HFFc6 (cell line): ENCODE results near the gene ELK4. TPM values are rescaled to one million over a fixed set of nuclear protein-coding genes. Genes with fewer than 3 reads are reported as not detected.

Source experiments
- DNase-seq: peaks from one replicate; pipeline ENCODE4 v3.0.0-alpha.2; 2018
- H3K27ac Mint-ChIP-seq: 2 replicates; pipeline ENCODE4 v1.8.0; 2020; ENCODE audit warnings: mild to moderate bottlenecking, mixed read lengths
- H3K27me3 Mint-ChIP-seq: 2 replicates; pipeline ENCODE4 v1.8.0; 2021; ENCODE audit warnings: mild to moderate bottlenecking, moderate library complexity, mixed read lengths; ENCODE audit not compliant: insufficient read depth
- H3K36me3 Mint-ChIP-seq: 2 replicates; pipeline ENCODE4 v1.8.0; 2021; ENCODE audit warnings: low read depth, mixed read lengths
- H3K4me1 Mint-ChIP-seq: 2 replicates; pipeline ENCODE4 v1.8.0; 2020; ENCODE audit warnings: low read depth, mixed read lengths
- H3K4me3 Mint-ChIP-seq: 2 replicates; pipeline ENCODE4 v1.8.0; 2020; ENCODE audit warnings: mild to moderate bottlenecking, moderate library complexity, mixed read lengths
- H3K9me3 Mint-ChIP-seq: 2 replicates; pipeline ENCODE4 v1.8.0; 2020; ENCODE audit warnings: mild to moderate bottlenecking, mixed read lengths
- total RNA-seq, 6 experiments: library from RNA; stranded (reverse); fragmentation: NEBNext Ultra II Directional; extraction: Animal tissue kit (Norgen Biotek cat#: 25700); gene quantifications; 2 replicates in 1 of 6; 3 replicates in 5 of 6; pipeline ENCODE4 v1.2.3, GENCODE V29; 2021
- TF ChIP-seq, protein P1 (sequence below): fragments of 200-600 bp; sonication (generic); IDR thresholded peaks from 2 replicates; pipeline ENCODE4 v1.5.0; 2021; ENCODE audit warnings: antibody characterized with exemption, mild to moderate bottlenecking

The ELK4 gene
- total RNA-seq, 6 experiments from 2014 or later: 32.9 to 37.6 (median 35.6) TPM

DNA sequence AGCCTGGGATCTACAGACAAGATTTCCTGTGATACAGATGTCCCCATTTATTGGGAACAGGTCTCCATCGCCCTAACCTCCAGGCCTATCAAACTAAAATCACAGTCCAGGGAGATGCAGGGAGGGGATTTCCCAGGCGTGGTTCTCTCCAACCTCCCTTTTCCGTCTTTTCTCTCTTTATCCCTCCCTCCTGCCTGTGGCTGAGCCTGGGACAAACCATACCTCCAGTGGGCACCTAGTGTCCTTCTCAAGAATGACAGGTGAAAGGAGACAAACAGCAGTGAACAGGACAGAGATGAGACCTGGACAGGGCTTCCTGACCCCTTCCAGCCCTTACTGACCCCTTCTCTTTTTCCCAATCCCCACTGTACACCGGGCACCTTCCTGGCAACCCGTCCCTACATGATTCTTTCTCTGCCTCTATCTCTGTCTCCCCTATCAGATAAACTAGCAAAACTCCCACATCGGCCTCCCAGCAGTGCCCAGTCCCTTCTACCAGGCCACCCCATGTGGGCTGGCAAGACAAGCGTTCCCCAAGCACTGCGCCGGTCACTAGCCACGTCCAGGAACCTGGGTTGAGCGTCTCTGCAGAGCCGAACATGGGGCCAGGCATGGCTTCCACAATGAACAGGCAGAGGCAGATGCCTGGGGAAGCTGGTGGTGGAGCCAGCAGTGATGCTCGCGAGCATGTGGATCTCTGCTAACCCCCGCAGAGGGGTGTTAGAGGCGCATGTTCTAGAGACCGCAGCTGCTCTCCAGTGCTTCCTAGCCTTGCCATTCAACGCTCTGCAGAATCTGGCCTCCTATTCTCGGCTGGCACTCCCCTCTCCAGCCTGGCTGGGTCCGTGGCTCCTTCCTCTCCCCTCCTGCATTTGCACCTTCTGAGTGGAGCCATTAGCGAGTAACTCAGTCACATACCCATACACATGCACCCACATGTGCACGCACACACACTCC is 54.7 kb downstream of the ELK4 start:
- Mint-ChIP-seq H3K27ac (no peak overlapping the region), H3K4me1 (peaks cover 10% of the 10 kb centered on the region), H3K36me3 (no peaks in the 10 kb centered on the region), H3K27me3 (peaks cover 51% of the 10 kb centered on the region), H3K9me3 (no peaks in the 10 kb centered on the region), H3K4me3 (no peak overlapping the region)
- TF ChIP-seq, protein P1, sequence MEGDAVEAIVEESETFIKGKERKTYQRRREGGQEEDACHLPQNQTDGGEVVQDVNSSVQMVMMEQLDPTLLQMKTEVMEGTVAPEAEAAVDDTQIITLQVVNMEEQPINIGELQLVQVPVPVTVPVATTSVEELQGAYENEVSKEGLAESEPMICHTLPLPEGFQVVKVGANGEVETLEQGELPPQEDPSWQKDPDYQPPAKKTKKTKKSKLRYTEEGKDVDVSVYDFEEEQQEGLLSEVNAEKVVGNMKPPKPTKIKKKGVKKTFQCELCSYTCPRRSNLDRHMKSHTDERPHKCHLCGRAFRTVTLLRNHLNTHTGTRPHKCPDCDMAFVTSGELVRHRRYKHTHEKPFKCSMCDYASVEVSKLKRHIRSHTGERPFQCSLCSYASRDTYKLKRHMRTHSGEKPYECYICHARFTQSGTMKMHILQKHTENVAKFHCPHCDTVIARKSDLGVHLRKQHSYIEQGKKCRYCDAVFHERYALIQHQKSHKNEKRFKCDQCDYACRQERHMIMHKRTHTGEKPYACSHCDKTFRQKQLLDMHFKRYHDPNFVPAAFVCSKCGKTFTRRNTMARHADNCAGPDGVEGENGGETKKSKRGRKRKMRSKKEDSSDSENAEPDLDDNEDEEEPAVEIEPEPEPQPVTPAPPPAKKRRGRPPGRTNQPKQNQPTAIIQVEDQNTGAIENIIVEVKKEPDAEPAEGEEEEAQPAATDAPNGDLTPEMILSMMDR: no peak
- no peak for DNase-seq

DNA sequence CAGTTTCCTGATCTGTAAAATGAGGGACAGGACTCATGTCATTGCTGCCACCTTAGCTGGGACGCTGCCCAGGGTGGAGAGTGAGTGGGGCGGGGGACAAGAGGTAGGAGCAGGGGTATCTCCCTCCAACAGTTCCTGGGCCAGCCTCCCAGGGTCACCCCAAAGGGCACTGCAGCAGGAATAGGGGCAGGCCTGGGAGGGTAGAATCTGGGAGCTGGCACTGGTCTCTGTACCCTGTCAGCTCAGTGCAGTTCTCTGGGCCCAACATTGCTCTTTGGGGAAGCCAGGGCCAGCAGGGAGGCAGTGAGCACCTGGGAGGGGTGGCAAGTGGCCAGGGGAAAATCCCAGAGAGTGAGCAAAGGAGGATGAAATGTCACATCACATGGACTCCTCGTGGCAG is 55.8 kb downstream of the ELK4 start:
- TF ChIP-seq, protein P1: no peak
- no peak for DNase-seq
- Mint-ChIP-seq H3K4me3 (no peak overlapping the region), H3K36me3 (no peaks in the 10 kb centered on the region), H3K9me3 (no peaks in the 10 kb centered on the region), H3K27ac (no peak overlapping the region), H3K4me1 (peaks cover 10% of the 10 kb centered on the region), H3K27me3 (peaks cover 52% of the 10 kb centered on the region)

DNA sequence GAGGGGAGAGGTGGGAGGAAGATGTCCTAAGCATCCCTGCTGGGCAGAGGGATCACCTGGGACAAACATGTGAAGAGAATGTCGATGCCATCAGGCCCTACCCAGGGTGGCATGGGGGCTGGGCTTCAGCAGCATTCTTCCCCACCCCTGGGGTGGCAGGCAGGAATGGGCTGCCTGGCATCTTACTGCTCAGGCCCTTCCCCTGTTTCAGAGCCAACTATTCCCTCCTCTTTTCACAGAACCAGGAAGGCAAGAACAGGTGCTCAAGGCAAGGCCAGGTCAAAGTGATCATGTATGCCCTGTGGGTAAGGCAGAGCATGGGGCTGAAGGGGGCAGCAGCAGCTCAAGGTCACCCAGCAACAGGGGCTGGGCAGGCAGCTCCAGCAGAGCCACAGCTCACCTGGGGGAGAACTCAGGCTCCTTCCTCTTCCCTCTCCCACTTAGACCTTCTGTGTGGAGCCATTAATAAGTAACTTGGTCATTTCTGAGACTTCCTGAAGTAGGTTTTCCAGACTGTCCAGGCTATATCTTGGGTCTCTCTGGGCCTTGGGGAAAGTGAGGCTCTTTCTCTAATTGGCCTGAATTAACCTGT is 56.4 kb downstream of the ELK4 start:
- no peak overlapping the region for H3K4me3 Mint-ChIP-seq

DNA sequence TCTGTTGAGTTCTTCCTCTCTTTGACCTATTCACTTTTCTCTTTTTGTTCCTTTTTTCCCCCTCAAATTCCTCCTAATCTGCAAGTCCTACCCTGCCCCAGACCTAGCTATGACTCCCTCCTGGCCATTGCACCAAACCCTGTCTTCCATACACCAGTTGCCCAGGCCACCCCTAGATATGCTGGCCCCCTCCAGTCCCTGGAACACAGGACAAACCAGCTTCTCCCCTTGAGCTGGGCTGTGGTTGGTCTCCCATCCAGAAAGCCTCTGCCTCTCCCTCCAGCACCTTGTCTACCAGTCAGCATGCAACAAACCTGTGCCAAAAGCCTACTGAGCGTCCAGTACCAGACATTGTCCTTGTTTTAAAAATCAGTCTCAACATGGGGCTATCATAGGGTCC is 59.4 kb downstream of the ELK4 start:
- H3K36me3 Mint-ChIP-seq: no peaks in the 10 kb centered on the region
- no peaks in the 10 kb centered on the region for H3K9me3 Mint-ChIP-seq
- TF ChIP-seq, protein P1: no peak
- no peak overlapping the region for H3K4me3 Mint-ChIP-seq
- H3K27ac Mint-ChIP-seq: no peak overlapping the region
- no peak for DNase-seq
- H3K27me3 Mint-ChIP-seq: peaks cover 49% of the 10 kb centered on the region
- no peaks in the 10 kb centered on the region for H3K4me1 Mint-ChIP-seq

More for the DNA sequence above, 56.4 kb downstream of the ELK4 start:
- H3K4me1 Mint-ChIP-seq: peaks cover 10% of the 10 kb centered on the region
- H3K27me3 Mint-ChIP-seq: peaks cover 50% of the 10 kb centered on the region
- TF ChIP-seq, protein P1: no peak
- H3K36me3 Mint-ChIP-seq: no peaks in the 10 kb centered on the region
- H3K9me3 Mint-ChIP-seq: no peaks in the 10 kb centered on the region
- DNase-seq: no peak
- no peak overlapping the region for H3K27ac Mint-ChIP-seq

DNA sequence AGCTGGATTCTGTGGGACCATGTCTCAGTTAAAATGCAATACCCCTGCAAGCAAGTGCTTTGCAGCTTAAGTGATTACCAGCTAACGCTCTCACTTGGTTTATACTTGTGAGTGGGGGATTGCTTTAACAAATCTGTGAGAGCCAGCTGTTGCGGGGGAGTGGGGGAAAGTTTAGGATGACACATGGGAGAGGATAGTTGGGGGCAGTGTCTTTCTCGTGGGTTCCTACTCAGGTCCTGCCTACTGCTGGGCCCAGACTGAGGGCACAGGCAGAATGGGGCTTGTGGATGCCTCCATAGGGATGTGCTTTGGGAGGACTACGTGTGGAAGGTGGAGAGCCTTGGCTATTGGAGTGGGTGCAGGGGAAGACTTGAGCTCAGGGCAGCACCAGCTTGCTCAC is 60.1 kb downstream of the ELK4 start:
- no peak for DNase-seq
- TF ChIP-seq, protein P1: no peak
- H3K27me3 Mint-ChIP-seq: peaks cover 44% of the 10 kb centered on the region
- H3K36me3 Mint-ChIP-seq: no peaks in the 10 kb centered on the region
- no peaks in the 10 kb centered on the region for H3K4me1 Mint-ChIP-seq
- H3K9me3 Mint-ChIP-seq: no peaks in the 10 kb centered on the region
- H3K4me3 Mint-ChIP-seq: no peak overlapping the region
- no peak overlapping the region for H3K27ac Mint-ChIP-seq
